Left ventricle myocardium inferior (tissue), 1 donor: ENCODE measurements around the gene KCNAB2. TPM values are rescaled to one million over a fixed set of nuclear protein-coding genes. Genes with fewer than 3 reads are reported as not detected.
"Not testable (repeated sequence)": the region's sequence is repeated elsewhere in the genome, so short reads cannot be mapped to it uniquely, and the experiment has no call there.

Experiments
- DNase-seq: peaks from one replicate; pipeline ENCODE4 v3.0.0-alpha.2; 2020
- H3K27ac ChIP-seq: fragments of 200-600 bp; replicated peaks from 2 replicates; pipeline ENCODE4 v1.8.0; 2021
- H3K27me3 ChIP-seq: fragments of 200-600 bp; 2 replicates; pipeline ENCODE4 v1.8.0; 2021; ENCODE audit warnings: low read depth
- H3K36me3 ChIP-seq: fragments of 200-600 bp; 2 replicates; pipeline ENCODE4 v1.8.0; 2021
- H3K4me1 ChIP-seq: fragments of 200-600 bp; 2 replicates; pipeline ENCODE4 v1.8.0; 2021
- H3K4me3 ChIP-seq: fragments of 200-600 bp; 2 replicates; pipeline ENCODE4 v1.8.0; 2021; ENCODE audit warnings: mild to moderate bottlenecking, moderate library complexity
- H3K9me3 ChIP-seq: fragments of 200-600 bp; replicated peaks from 2 replicates; pipeline ENCODE4 v1.8.0; 2021
- CTCF ChIP-seq: fragments of 200-600 bp; IDR thresholded peaks from 2 replicates; pipeline ENCODE4 v1.8.0; 2021; ENCODE audit warnings: antibody characterized with exemption, mild to moderate bottlenecking, borderline replicate concordance
- intact Hi-C: fragments of 100-400 bp; cut with micrococcal nuclease; formaldehyde crosslinking; loops from one replicate; pipeline ENCODE4 v1.11.0; 2022
- total RNA-seq: library from RNA; stranded (reverse); fragmentation: NEBNext Ultra II Directional; extraction: Animal tissue kit (Norgen Biotek cat#: 25700); gene quantifications from one replicate; pipeline ENCODE4 v1.2.1, GENCODE V29; 2021
- donor health status: DM: no; HTN: yes; CAD: no; lungs with severe emphysema.

Gene KCNAB2
- total RNA-seq, 1 donor from 2014 or later: 31.0 TPM

GRCh38 chr1:6074192-6074901, 28.7 kb downstream of the KCNAB2 start:
- no peaks in the 10 kb centered on the region for H3K4me1 ChIP-seq
- H3K4me3 ChIP-seq: no peak overlapping the region
- intact Hi-C loops: no loop called here
- H3K36me3 ChIP-seq: peaks cover 7% of the 10 kb centered on the region
- DNase-seq: no peak
- H3K27me3 ChIP-seq: no peaks in the 10 kb centered on the region
- H3K9me3 ChIP-seq: no peaks in the 10 kb centered on the region
- TF ChIP-seq CTCF: no peak
- no peak overlapping the region for H3K27ac ChIP-seq

- Histone ChIP-seq H3K27ac (no peak overlapping the region), H3K4me3 (no peak overlapping the region), H3K4me1 (peaks cover 8% of the 10 kb centered on the region), H3K36me3 (peaks cover 7% of the 10 kb centered on the region), H3K9me3 (no peaks in the 10 kb centered on the region), H3K27me3 (no peaks in the 10 kb centered on the region)
- DNase-seq: no peak
- no peak for TF ChIP-seq CTCF
- intact Hi-C loops: no loop called here
Observed at GRCh38 chr1:6075748-6076147, 30.1 kb downstream of the KCNAB2 start.

GRCh38 chr1:6077061-6077460, 31.4 kb downstream of the KCNAB2 start:
- H3K27me3 ChIP-seq, H3K27ac ChIP-seq, H3K4me1 ChIP-seq, intact Hi-C loops, H3K4me3 ChIP-seq, H3K36me3 ChIP-seq, H3K9me3 ChIP-seq, DNase-seq: not testable (repeated sequence)

DNA sequence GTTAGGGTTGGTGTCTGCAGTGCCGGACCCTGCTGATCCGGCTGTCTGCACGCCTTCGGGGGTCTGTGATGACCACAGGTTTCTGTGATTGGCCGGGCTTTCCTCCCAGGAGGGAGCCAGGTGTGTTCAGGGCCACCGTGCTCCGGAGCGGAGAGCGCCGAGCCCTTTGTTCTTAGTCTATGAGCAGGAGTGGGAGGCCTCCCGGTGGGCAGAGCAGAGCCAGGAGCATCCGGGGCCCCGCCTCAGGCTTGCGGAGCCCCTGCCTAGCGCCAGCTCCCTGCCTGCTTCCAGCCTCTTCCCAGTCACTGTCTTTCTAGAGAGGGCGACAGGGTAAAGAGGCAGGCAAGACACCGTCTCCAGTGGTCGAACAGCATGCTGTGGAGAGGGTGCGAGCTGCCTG, 31.8 kb downstream of the KCNAB2 start:
- Histone ChIP-seq H3K36me3 (peaks cover 7% of the 10 kb centered on the region), H3K4me1 (peaks cover 8% of the 10 kb centered on the region), H3K27me3 (no peaks in the 10 kb centered on the region), H3K9me3 (no peaks in the 10 kb centered on the region), H3K27ac (no peak overlapping the region), H3K4me3 (no peak overlapping the region)
- intact Hi-C loops: no loop called here
- no peak for TF ChIP-seq CTCF
- no peak for DNase-seq

- Histone ChIP-seq H3K27ac (no peak overlapping the region), H3K9me3 (no peaks in the 10 kb centered on the region), H3K4me1 (peaks cover 8% of the 10 kb centered on the region), H3K4me3 (no peak overlapping the region), H3K36me3 (peaks cover 7% of the 10 kb centered on the region), H3K27me3 (no peaks in the 10 kb centered on the region)
- no peak for DNase-seq
- TF ChIP-seq CTCF: no peak
- intact Hi-C loops: no loop called here
Observed at GRCh38 chr1:6077919-6078318, 32.2 kb downstream of the KCNAB2 start.

- Histone ChIP-seq H3K27ac (no peak overlapping the region), H3K4me1 (peaks cover 8% of the 10 kb centered on the region), H3K27me3 (no peaks in the 10 kb centered on the region), H3K36me3 (no peaks in the 10 kb centered on the region), H3K4me3 (no peak overlapping the region), H3K9me3 (no peaks in the 10 kb centered on the region)
- DNase-seq: no peak
- TF ChIP-seq CTCF: peak; percentile 56
- intact Hi-C loops: no loop called here
Observed at GRCh38 chr1:6080469-6080868, 34.8 kb downstream of the KCNAB2 start.
